H1 (cell line): ENCODE data around the gene DAB2IP. TPM values are rescaled to one million over a fixed set of nuclear protein-coding genes. Genes with fewer than 3 reads are reported as not detected.

Experiments
- CTCF ChIA-PET: fragments of 300-600 bp; sonication (Branson Sonifier 250); formaldehyde crosslinking; loops from one replicate; lab custom pipeline; 2021; ENCODE audit not compliant: partially characterized antibody; lab: Charles Lee
- POLR2A ChIA-PET: fragments of 300-600 bp; sonication (Branson Sonifier 250); formaldehyde crosslinking; loops from one replicate; lab custom pipeline; 2021; ENCODE audit warnings: inconsistent platforms; ENCODE audit not compliant: partially characterized antibody; lab: Charles Lee
- DNase-seq, 2 experiments: peaks; one replicate each; pipeline versions ENCODE4 v3.0.0 to v3.0.0-alpha.2; 2010 to 2022; ENCODE audit warnings: low spot score in 2 of 2, low read depth in 1 of 2, mixed read lengths in 1 of 2
- FAIRE-seq: peaks from 2 replicates; lab custom pipeline; 2011; peaks lifted over from hg19 to GRCh38; lab: Jason Lieb, UNC
- H2AFZ ChIP-seq: 2 replicates; pipeline ENCODE4 v1.8.1; 2012; ENCODE audit warnings: low read length, inconsistent platforms
- H2AK5ac ChIP-seq: 2 replicates; pipeline ENCODE4 v1.6.1; 2013; ENCODE audit warnings: low read depth, low read length
- H2BK120ac ChIP-seq: replicated peaks from 2 replicates; pipeline ENCODE3; 2013; ENCODE audit warnings: low read depth, low read length, inconsistent platforms
- H2BK12ac ChIP-seq: 2 replicates; pipeline ENCODE4 v1.6.1; 2013; ENCODE audit warnings: low read depth, low read length
- H2BK15ac ChIP-seq: 2 replicates; pipeline ENCODE4 v1.6.1; 2013; ENCODE audit warnings: low read length
- H2BK20ac ChIP-seq: 2 replicates; pipeline ENCODE4 v1.6.1; 2013; ENCODE audit warnings: low read length
- H2BK5ac ChIP-seq: 2 replicates; pipeline ENCODE4 v1.6.1; 2013; ENCODE audit warnings: low read depth, low read length
- H3K14ac ChIP-seq: 2 replicates; pipeline ENCODE4 v1.6.1; 2013; ENCODE audit warnings: inconsistent platforms; ENCODE audit not compliant: insufficient read length
- H3K18ac ChIP-seq: 2 replicates; pipeline ENCODE4 v1.6.1; 2013; ENCODE audit warnings: low read length; ENCODE audit errors: extremely low read depth
- H3K23ac ChIP-seq: 2 replicates; pipeline ENCODE4 v1.6.1; 2013; ENCODE audit warnings: inconsistent platforms; ENCODE audit not compliant: insufficient read length
- H3K23me2 ChIP-seq: 2 replicates; pipeline ENCODE4 v1.6.1; 2013; ENCODE audit warnings: low read depth, low read length
- H3K27ac ChIP-seq: 2 replicates; pipeline ENCODE4 v1.6.1; 2011; ENCODE audit warnings: low read depth, low read length, inconsistent platforms
- H3K27me3 ChIP-seq, 4 experiments: replicated peaks in 1 of 4; 1 replicate in 1 of 4; 2 replicates in 3 of 4; pipeline versions ENCODE4 v1.6.1 to v1.8.1; 2011 to 2013; ENCODE audit warnings: low read length in 3 of 4, mild to moderate bottlenecking in 3 of 4, inconsistent platforms in 2 of 4, mixed read lengths in 2 of 4, moderate library complexity in 1 of 4; ENCODE audit not compliant: control insufficient read depth in 3 of 4, insufficient read depth in 3 of 4; ENCODE audit errors: extremely low read depth in 1 of 4
- H3K36me3 ChIP-seq, 4 experiments: 2 replicates each; pipeline versions ENCODE4 v1.6.1 to v1.8.1; 2011 to 2013; ENCODE audit warnings: mild to moderate bottlenecking in 4 of 4, low read length in 3 of 4, moderate library complexity in 2 of 4, control low read depth in 1 of 4, inconsistent platforms in 1 of 4; ENCODE audit not compliant: insufficient read depth in 4 of 4, control insufficient read depth in 2 of 4
- H3K4ac ChIP-seq: replicated peaks from 2 replicates; pipeline ENCODE3; 2013; ENCODE audit warnings: low read length, low read depth, mixed read lengths, inconsistent platforms; ENCODE audit not compliant: insufficient read length
- H3K4me1 ChIP-seq, 4 experiments: replicated peaks in 1 of 4; 1 replicate in 1 of 4; 2 replicates in 3 of 4; pipeline versions ENCODE4 v1.6.1 to v1.8.1; 2011 to 2013; ENCODE audit warnings: low read length in 3 of 4, inconsistent platforms in 2 of 4, mixed read lengths in 1 of 4; ENCODE audit not compliant: insufficient read depth in 4 of 4, control insufficient read depth in 3 of 4
- H3K4me2 ChIP-seq, 2 experiments: 2 replicates each; pipeline versions ENCODE4 v1.6.1 to v1.8.1; 2011 to 2013; ENCODE audit warnings: low read depth in 2 of 2, low read length in 2 of 2, control low read depth in 1 of 2, inconsistent platforms in 1 of 2, mild to moderate bottlenecking in 1 of 2; ENCODE audit not compliant: insufficient read depth in 1 of 2
- H3K4me3 ChIP-seq, 4 experiments: fragments of 200-600, 300-600 bp in 1 of 4; sonication (generic), shearing (Covaris generic), sonication (Bioruptor Twin) in 1 of 4; 2 replicates each; pipeline versions ENCODE4 v1.5.1 to v1.8.1; 2011 to 2016; ENCODE audit warnings: low read length in 4 of 4, low read depth in 3 of 4, control low read depth in 2 of 4, inconsistent platforms in 2 of 4, mild to moderate bottlenecking in 2 of 4, mixed read lengths in 1 of 4, moderate library complexity in 1 of 4; ENCODE audit not compliant: insufficient read depth in 2 of 4; ENCODE audit errors: extremely low read depth in 1 of 4
- H3K56ac ChIP-seq: replicated peaks from 2 replicates; pipeline ENCODE3; 2013; ENCODE audit warnings: low read depth, mild to moderate bottlenecking, mixed read lengths, low read length, inconsistent platforms; ENCODE audit not compliant: insufficient read length
- H3K79me1 ChIP-seq: 2 replicates; pipeline ENCODE4 v1.6.1; 2013; ENCODE audit warnings: low read depth, low read length, control low read depth
- H3K79me2 ChIP-seq, 2 experiments: 2 replicates each; pipeline versions ENCODE4 v1.6.1 to v1.8.1; 2012 to 2013; ENCODE audit warnings: low read length in 2 of 2, mild to moderate bottlenecking in 2 of 2, inconsistent platforms in 1 of 2; ENCODE audit not compliant: insufficient read depth in 2 of 2, control insufficient read depth in 1 of 2
- H3K9ac ChIP-seq, 4 experiments: replicated peaks in 1 of 4; 1 replicate in 1 of 4; 2 replicates in 3 of 4; pipeline versions ENCODE4 v1.6.1 to v1.8.1; 2011 to 2013; ENCODE audit warnings: low read depth in 3 of 4, low read length in 3 of 4, control low read depth in 2 of 4, mild to moderate bottlenecking in 2 of 4, moderate library complexity in 2 of 4, inconsistent platforms in 1 of 4; ENCODE audit errors: extremely low read depth in 1 of 4
- H3K9me3 ChIP-seq, 2 experiments: 2 replicates each; pipeline versions ENCODE4 v1.6.1 to v1.8.1; 2012 to 2013; ENCODE audit warnings: mild to moderate bottlenecking in 2 of 2, moderate library complexity in 2 of 2, control low read depth in 1 of 2, inconsistent platforms in 1 of 2, low read depth in 1 of 2, low read length in 1 of 2, mixed read lengths in 1 of 2; ENCODE audit not compliant: insufficient read depth in 2 of 2
- H4K20me1 ChIP-seq, 2 experiments: replicated peaks in 1 of 2; 2 replicates each; pipeline versions ENCODE3 to v1.8.1; 2011 to 2013; ENCODE audit warnings: inconsistent platforms in 2 of 2, low read length in 2 of 2, mild to moderate bottlenecking in 1 of 2; ENCODE audit not compliant: insufficient read depth in 2 of 2, control insufficient read depth in 1 of 2
- H4K5ac ChIP-seq: 2 replicates; pipeline ENCODE4 v1.6.1; 2013; ENCODE audit warnings: low read length, low read depth, mixed read lengths, inconsistent platforms; ENCODE audit not compliant: insufficient read length
- H4K8ac ChIP-seq: 2 replicates; pipeline ENCODE4 v1.8.0; 2013; ENCODE audit warnings: mild to moderate bottlenecking, moderate library complexity, low read length, inconsistent platforms; ENCODE audit not compliant: insufficient read depth; ENCODE audit errors: extremely low read depth
- H4K91ac ChIP-seq: replicated peaks from 2 replicates; pipeline ENCODE3; 2013; ENCODE audit warnings: low read length, mixed read lengths, inconsistent platforms; ENCODE audit not compliant: insufficient read length
- CHD1 ChIP-seq: IDR thresholded peaks from 2 replicates; pipeline ENCODE4 v1.6.1; 2012; ENCODE audit warnings: low read depth, low read length, improper control_type of control experiment
- NRF1 ChIP-seq: IDR thresholded peaks from 2 replicates; pipeline ENCODE4 v1.6.1; 2011; ENCODE audit warnings: mild to moderate bottlenecking, low read depth, low read length, improper control_type of control experiment
- PHF8 ChIP-seq: fragments of 200-600 bp; sonication (generic); conservative IDR thresholded peaks from 2 replicates; pipeline ENCODE4 v1.7.1; 2012; ENCODE audit warnings: low read depth, mild to moderate bottlenecking, inconsistent platforms, low read length, moderate library complexity
- RAD21 ChIP-seq, 2 experiments: IDR thresholded peaks in 1 of 2; conservative IDR thresholded peaks in 1 of 2; 2 replicates each; pipeline ENCODE4 v1.6.1; 2011; ENCODE audit warnings: low read depth in 2 of 2, low read length in 2 of 2, improper control_type of control experiment in 1 of 2, inconsistent platforms in 1 of 2, mild to moderate bottlenecking in 1 of 2, moderate library complexity in 1 of 2
- RNF2 ChIP-seq: fragments of 200-900, 300-1000 bp; sonication (generic); IDR thresholded peaks from 2 replicates; pipeline ENCODE4 v1.7.1; 2016; ENCODE audit warnings: borderline replicate concordance, low read depth, mild to moderate bottlenecking, antibody characterized with exemption, low read length; ENCODE audit not compliant: poor library complexity, severe bottlenecking; ENCODE audit errors: missing control alignments
- SP2 ChIP-seq: IDR thresholded peaks from 2 replicates; pipeline ENCODE4 v1.6.1; 2012; ENCODE audit warnings: mild to moderate bottlenecking, low read length, inconsistent platforms
- SP4 ChIP-seq: IDR thresholded peaks from 2 replicates; pipeline ENCODE4 v1.6.1; 2012; ENCODE audit warnings: low read length, inconsistent platforms
- TAF1 ChIP-seq: IDR thresholded peaks from 2 replicates; pipeline ENCODE4 v1.6.1; 2011; ENCODE audit warnings: mild to moderate bottlenecking, low read depth, low read length
- TBP ChIP-seq: IDR thresholded peaks from 2 replicates; pipeline ENCODE4 v1.6.1; 2011; ENCODE audit warnings: low read depth, low read length, improper control_type of control experiment
- WGBS, 2 experiments: shearing (Covaris generic) in 1 of 2; methylation state at CpG; one replicate each; pipeline versions ENCODE4 v1.1.6 to v1.1.7; 2013 to 2015; ENCODE audit warnings: low lambda C conversion rate in 2 of 2, mixed read lengths in 2 of 2, inconsistent platforms in 1 of 2, low coverage in 1 of 2, missing lambda C conversion rate in 1 of 2; ENCODE audit not compliant: insufficient replicate concordance in 2 of 2, insufficient coverage in 1 of 2, insufficient read length in 1 of 2; ENCODE audit errors: extremely low coverage in 1 of 2, missing lambda C conversion rate in 1 of 2; 5-methylcytosine and 5-hydroxymethylcytosine counted together
- polyA plus RNA-seq, 7 experiments: library from polyadenylated mRNA; depleted of rRNA in 3 of 7; stranded (reverse) in 5 of 7; unstranded in 2 of 7; fragments of >200 nt in 5 of 7; fragments of 200-250 nt in 2 of 7; gene quantifications; 1 replicate in 5 of 7; 2 replicates in 1 of 7; 4 replicates in 1 of 7; pipeline versions ENCODE4 v1.2.1 to v1.2.3, GENCODE V29; 2011 to 2013; ENCODE audit warnings: missing spikeins in 2 of 7, mixed read lengths in 2 of 7
- total RNA-seq: library from RNA; stranded (reverse); fragmentation: NEBNext Ultra II Directional; extraction: Animal tissue kit (Norgen Biotek cat#: 25700); gene quantifications from 2 replicates; pipeline ENCODE4 v1.2.1, GENCODE V29; 2021

DAB2IP gene
- total and polyA plus RNA-seq, 2 of the 8 experiments (the other 6 are each of a cell fraction or from before 2014, with no cell fraction given) = 19.7 to 39.5 TPM

GRCh38 chr9:121684381-121685145, 33.1 kb downstream of the DAB2IP start:
- Histone ChIP-seq H3K23me2 (no peaks in the 10 kb centered on the region), H4K91ac (no peak overlapping the region), H4K8ac (peak overlapping the region; percentile 9; the same call in 1 of the 2 replicates), H3K23ac (no peak overlapping the region), H4K5ac (no peak overlapping the region), H3K56ac (no peak overlapping the region), H3K79me2 (no peaks in the 10 kb centered on the region), H3K79me1 (peaks cover 3% of the 10 kb centered on the region), H2BK20ac (no peak overlapping the region), H3K18ac (no peak overlapping the region), H3K4me1 (no peaks in the 10 kb centered on the region; a peak in 2 of 7 replicates), H3K27ac (no peak overlapping the region), H3K9me3 (no peaks in the 10 kb centered on the region), H2BK15ac (no peak overlapping the region), H3K4me3 (no peak overlapping the region), H2AFZ (no peak overlapping the region), H2AK5ac (no peak overlapping the region), H3K4me2 (no peak overlapping the region), H2BK5ac (no peak overlapping the region), H2BK12ac (no peak overlapping the region), H2BK120ac (no peak overlapping the region), H3K36me3 (peaks cover 0 to 2% (median 0%) of the 10 kb centered on the region in 4 experiments; a peak in 3 of 8 replicates), H3K9ac (no peak overlapping the region), H3K27me3 (no peaks in the 10 kb centered on the region), H3K4ac (no peak overlapping the region), H4K20me1 (peaks cover 2 to 18% of the 10 kb centered on the region in 2 experiments), H3K14ac (no peak overlapping the region)
- CTCF ChIA-PET = interaction anchor here (0.7 to 34.8 kb wide), 55 partner anchors 6 to 314 kb away, joined by 3 to 670 read pairs (median 5); partner anchors contain the start of gene DAB2IP
- DNase-seq (peak in 1 of 2 experiments; percentile 91), FAIRE-seq (peak; percentile 62)
- POLR2A ChIA-PET = interaction anchor here (0.9 to 1.2 kb wide), 2 partner anchors 10 to 42 kb away, joined by 3 read pairs; no protein-coding TSS in a partner anchor
- WGBS, 2 experiments = 68% methylated on average over 16 of the region's 19 CpGs; no CpG with 5 or more reads in 1 of the 2 experiments
- TF ChIP-seq NRF1 (no peak), TBP (no peak), SP2 (no peak), CHD1 (no peak), TAF1 (no peak), RNF2 (no peak), PHF8 (no peak), RAD21 (IDR thresholded peaks at IDR 0.05 in 1 of 2, conservative IDR thresholded peaks at IDR 0.05 in 1 of 2; ENCODE audit: low read depth in 2 of 2, low read length in 2 of 2) (peak; percentile 64 to 78), SP4 (no peak)
